GM12891 (cell line): ENCODE results near the gene ORAI3.

Experiments used
- POLR2A ChIP-seq: IDR thresholded peaks from 2 replicates; pipeline ENCODE4 v1.6.1; 2011; ENCODE audit warnings: low read depth, low read length, control low read depth
- POLR2AphosphoS5 ChIP-seq: IDR thresholded peaks from 2 replicates; pipeline ENCODE4 v1.6.1; 2011; ENCODE audit warnings: low read depth, low read length, control low read depth
- TAF1 ChIP-seq: IDR thresholded peaks from 2 replicates; pipeline ENCODE4 v1.6.1; 2011; ENCODE audit warnings: low read depth, low read length, control low read depth

GRCh38 chr16:30946671-30947540 is 2.0 kb upstream of the ORAI3 start:
- TF ChIP-seq POLR2A (no peak), POLR2AphosphoS5 (no peak), TAF1 (no peak)
